Stimulated activated naive B cell treated with anti-CD40 and anti-IgM and Interleukin-4, amounts not matched to agents 10 μg/mL and 1 μg/mL and 100 μg/mL, for 72 hours (primary cell): Measurements from ENCODE around the gene OSM.
"Not testable (repeated sequence)": the region's sequence is repeated elsewhere in the genome, so short reads cannot be mapped to it uniquely, and the experiment has no call there.

ENCODE experiments used
- ATAC-seq, 2 donors: fragments of 150-1000 bp; cut with Tn5 transposase; replicated peaks; 2 replicates each; pipeline ENCODE4 v1.10.0; 2021; ENCODE audit warnings: moderate library complexity in 1 of 2
- DNase-seq: peaks from one replicate; pipeline ENCODE4 v3.0.0; 2021
- H3K27ac Mint-ChIP-seq: one replicate; pipeline ENCODE4 v1.8.0; 2022; ENCODE audit warnings: mild to moderate bottlenecking, mixed read lengths
- H3K27me3 Mint-ChIP-seq, 2 donors: one replicate each; pipeline ENCODE4 v1.8.0; 2022; ENCODE audit warnings: mixed read lengths in 2 of 2
- H3K36me3 Mint-ChIP-seq, 2 donors: one replicate each; pipeline ENCODE4 v1.8.0; 2022; ENCODE audit warnings: mixed read lengths in 2 of 2, mild to moderate bottlenecking in 1 of 2
- H3K4me1 Mint-ChIP-seq, 2 donors: one replicate each; pipeline ENCODE4 v1.8.0; 2022; ENCODE audit warnings: mixed read lengths in 2 of 2, mild to moderate bottlenecking in 1 of 2
- H3K4me3 Mint-ChIP-seq, 2 donors: one replicate each; pipeline ENCODE4 v1.8.0; 2022; ENCODE audit warnings: mild to moderate bottlenecking in 2 of 2, mixed read lengths in 2 of 2, moderate library complexity in 1 of 2
- H3K9me3 Mint-ChIP-seq, 2 donors: one replicate each; pipeline ENCODE4 v1.8.0; 2022; ENCODE audit warnings: mixed read lengths in 2 of 2, mild to moderate bottlenecking in 1 of 2

The OSM gene

DNA sequence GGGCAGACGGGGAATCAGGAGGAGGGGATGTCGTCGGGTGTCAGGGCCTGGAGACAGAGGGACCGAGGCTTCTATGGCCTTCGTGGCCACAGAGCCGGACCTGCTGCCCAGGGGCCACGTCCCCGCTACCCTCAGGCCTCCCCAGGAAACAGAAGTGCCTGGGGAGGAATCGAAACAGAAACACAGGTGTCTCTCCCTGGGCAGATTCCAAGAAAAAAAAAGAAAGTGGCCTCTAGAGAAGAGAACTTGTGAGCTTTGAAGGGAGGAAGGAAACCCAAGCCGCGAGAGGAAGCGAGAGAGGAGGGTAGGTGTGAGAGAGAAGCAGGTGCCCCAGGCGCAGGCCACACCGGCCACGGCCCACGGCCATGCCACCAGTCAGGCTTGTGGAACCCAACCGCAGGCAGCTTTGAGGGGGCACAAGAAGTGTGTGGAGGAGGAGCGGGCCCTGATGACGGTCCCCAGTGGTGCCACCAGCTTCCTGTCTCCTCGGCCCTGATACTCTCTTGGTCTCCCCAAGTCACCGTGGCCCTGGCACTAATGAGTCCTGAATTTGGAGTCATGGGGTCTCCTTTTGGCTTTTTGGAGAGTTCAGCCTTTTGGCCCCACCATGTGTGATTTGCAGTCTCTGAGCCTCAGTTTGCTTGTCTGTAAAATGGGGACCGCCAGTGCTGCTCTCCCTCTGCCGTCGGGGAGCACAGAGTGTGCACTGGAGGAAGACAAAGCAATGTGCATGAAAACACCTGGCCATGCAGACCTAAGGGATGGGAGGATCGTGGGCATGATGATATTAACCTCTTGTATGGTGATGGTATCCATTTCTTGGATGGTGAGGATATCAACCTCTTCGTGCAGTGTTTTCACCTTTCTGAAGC, 45.3 kb downstream of the OSM start:
- Mint-ChIP-seq H3K27ac (peak overlapping the region; percentile 78), H3K4me3 (peak overlapping the region in 1 of 2 donors; percentile 17), H3K36me3 (no peaks in the 10 kb centered on the region), H3K9me3 (no peaks in the 10 kb centered on the region), H3K27me3 (peaks cover 6% of the 10 kb centered on the region in 2 donors), H3K4me1 (peaks cover 37 to 50% of the 10 kb centered on the region in 2 donors)
- peak; percentile 69 to 81 for ATAC-seq
- DNase-seq = peak; percentile 61

DNA sequence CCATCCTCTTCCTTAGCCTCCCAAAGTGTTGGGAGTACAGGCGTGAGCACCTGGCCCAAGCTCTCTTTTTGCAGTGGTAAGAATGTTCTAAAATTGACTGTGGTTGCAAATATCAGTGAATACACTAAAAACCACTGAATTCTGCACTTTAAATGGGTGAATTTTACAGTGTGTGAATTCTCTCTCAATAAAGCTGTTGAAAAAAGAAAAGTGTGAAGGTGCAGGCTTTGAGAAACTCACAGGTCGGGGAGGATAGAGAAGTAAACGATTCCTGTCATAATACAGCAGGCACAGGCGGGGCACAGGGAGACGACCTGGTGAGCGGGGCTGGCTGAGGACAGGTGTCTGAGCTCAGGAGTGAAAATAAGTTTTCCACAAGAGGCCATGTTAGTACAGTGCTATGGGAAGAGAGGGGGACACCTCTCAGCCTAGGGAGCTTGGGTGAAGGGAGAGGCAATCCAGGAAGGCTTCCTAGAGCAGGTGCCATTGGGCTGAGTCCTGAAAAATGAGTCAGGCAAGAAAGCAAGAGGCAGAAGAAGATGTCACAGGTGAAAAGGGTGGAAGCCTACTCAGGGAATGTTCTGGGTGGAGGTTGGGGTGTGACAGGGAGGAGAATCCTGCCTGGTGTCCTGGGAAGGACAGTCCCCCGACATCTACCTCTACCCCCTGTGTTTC, 46.2 kb downstream of the OSM start:
- H3K36me3 Mint-ChIP-seq = no peaks in the 10 kb centered on the region
- peaks cover 41 to 50% of the 10 kb centered on the region in 2 donors for H3K4me1 Mint-ChIP-seq
- no peaks in the 10 kb centered on the region for H3K9me3 Mint-ChIP-seq
- peaks cover 6% of the 10 kb centered on the region in 2 donors for H3K27me3 Mint-ChIP-seq
- peak overlapping the region; percentile 78 for H3K27ac Mint-ChIP-seq
- DNase-seq (no peak), ATAC-seq (no peak)
- H3K4me3 Mint-ChIP-seq = no peak overlapping the region

DNA sequence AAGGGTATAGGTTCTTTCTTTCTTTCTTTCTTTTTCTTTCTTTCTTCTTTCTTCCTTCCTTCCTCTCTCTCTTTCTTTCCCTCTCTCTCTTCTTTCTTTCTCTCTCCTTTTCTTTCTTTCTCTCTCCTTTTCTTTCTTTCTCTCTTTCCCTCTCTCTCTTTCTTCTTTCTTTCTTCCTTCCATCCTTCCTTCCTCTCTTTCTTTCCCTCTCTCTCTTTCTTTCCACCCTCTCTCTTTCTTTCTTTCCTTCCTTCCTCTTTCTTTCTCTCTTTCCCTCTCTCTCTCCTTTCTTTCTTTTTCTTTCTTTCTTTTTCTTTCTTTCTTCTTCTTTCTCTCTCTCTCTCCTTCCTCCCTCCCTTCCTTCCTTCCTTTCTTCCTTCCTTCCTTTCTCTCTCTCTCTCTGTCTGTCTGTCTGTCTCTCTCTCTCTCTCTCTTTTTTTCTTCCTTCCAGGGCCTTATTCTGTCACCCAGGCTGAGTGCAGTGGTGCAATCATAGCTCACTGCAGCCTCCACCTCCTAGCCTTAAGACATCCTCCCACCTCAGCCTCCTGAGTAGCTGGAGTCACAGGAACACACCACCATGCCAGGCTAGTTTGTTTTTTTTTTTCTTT, 46.9 kb downstream of the OSM start:
- Mint-ChIP-seq H3K27me3 (peaks cover 0 to 2% of the 10 kb centered on the region in 2 donors), H3K4me1 (peaks cover 39 to 45% of the 10 kb centered on the region in 2 donors), H3K27ac (no peak overlapping the region), H3K9me3 (no peaks in the 10 kb centered on the region), H3K36me3 (no peaks in the 10 kb centered on the region), H3K4me3 (no peak overlapping the region)
- DNase-seq = no peak
- ATAC-seq = no peak

DNA sequence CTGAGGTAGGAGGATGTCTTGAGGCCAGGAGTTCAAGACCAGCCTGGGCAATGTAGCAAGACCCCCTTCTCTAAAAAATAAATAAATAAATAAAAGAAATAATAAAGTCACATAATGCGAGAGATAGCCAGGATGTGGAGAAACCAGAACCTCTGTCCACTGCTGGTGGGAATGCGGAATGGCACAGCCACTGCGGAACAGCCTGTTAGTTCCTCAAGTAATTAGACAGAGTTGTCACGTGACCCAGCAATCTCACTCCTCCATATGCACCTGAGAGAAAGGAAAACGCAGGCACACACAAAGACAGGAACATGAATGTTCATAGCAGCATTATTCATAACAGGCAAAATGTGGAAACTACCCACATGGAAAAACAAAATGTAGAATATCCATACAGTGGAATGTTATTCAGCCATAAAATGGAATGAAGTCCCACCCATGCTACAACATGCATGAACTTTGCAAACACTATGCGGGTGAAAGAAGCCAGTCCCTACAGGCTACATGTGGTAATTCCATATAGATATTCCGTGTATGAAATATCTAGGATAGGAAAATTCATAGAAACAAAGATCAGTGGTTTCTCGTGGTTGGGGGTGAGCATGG, 47.5 kb downstream of the OSM start:
- ATAC-seq (no peak), DNase-seq (no peak)
- no peak overlapping the region for H3K27ac Mint-ChIP-seq
- H3K4me1 Mint-ChIP-seq = peaks cover 33 to 39% of the 10 kb centered on the region in 2 donors
- H3K4me3 Mint-ChIP-seq = no peak overlapping the region
- H3K27me3 Mint-ChIP-seq = peaks cover 0 to 3% of the 10 kb centered on the region in 2 donors
- H3K9me3 Mint-ChIP-seq = no peaks in the 10 kb centered on the region
- no peaks in the 10 kb centered on the region for H3K36me3 Mint-ChIP-seq

DNA sequence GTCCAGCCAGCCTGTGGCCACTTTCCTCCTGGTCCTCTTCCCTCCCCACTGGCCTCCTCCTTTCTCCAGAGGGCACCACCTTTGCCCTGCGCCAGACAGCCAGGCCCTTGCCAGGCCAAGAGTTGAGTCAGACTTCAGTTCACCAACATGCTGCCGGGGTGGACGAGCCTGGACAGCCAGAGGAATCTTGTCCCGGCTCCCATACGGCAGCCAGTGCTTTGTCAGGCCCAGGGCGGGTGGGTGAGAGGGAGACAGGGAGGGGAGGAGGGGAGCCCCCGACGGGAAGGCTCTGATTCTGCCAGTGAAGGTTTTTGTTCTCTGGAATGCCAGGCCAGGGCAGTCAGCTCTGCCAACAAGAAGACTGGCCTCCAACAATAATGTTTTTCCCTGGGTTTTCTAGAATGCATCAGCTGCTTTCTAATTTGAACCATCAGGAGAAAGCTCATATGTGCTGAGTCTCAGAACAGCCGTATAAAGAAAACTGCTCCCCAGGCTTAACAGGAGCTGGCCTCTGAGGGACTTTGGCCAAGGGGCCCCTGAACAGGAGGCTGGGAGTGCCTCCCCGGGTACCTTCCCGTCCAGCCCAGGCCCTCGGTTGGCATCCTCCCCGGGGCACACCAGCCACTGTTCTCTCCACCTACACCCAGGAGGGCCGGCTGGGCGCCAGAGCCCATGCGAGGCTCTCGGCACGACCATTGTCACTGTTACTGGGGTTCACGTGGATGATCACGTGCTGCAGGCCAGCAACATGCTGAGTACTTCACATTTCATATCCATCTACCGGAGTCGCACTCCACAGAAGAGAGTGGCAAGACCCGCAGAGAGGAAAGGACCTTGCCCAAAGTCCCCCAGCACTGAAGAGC, 48.7 kb downstream of the OSM start:
- Mint-ChIP-seq H3K4me1 (peaks cover 31 to 35% of the 10 kb centered on the region in 2 donors), H3K36me3 (no peaks in the 10 kb centered on the region), H3K27ac (no peak overlapping the region), H3K27me3 (peaks cover 7 to 9% of the 10 kb centered on the region in 2 donors), H3K4me3 (no peak overlapping the region), H3K9me3 (no peaks in the 10 kb centered on the region)
- no peak for ATAC-seq
- no peak for DNase-seq

DNA sequence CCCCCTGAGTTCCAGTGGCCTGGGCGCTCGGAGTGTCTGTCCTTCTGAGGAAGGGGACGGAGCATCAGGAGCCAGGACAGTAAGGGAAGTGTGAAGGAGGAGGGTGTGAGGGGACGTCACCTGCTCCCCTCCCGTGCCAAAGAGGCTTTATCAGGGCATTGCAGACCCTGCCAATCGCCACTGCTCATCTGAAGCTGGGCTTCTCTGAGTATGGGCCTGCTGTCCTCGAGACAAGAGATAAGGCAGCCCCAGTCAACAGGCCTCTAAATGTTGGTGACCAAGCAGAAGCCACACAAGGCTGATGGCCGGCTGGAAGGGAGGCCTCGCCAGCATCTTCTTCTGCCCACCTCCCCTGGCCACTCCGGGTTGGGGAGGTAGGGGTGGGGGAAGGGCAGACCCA, 49.9 kb downstream of the OSM start:
- no peak overlapping the region for H3K27ac Mint-ChIP-seq

DNA sequence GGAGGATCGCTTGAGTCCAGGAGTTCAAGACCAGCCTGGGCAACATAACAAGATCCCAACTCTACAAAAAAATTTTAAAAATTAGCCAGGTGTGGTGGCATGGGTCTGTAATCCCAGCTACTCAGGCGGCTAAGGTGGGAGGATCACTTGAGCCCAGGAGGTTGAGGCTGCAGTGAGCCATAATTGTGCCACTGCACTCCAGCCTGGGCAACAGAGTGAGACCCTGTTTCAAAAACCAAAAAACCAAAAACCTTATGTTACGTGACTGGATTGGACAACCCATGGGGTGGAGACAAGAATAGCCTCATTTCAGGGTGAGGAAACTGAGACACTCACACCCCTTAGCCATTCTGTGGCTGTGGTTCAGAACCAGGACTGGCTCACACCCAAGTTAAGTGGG, 50.4 kb downstream of the OSM start:
- DNase-seq, ATAC-seq, H3K9me3 Mint-ChIP-seq, H3K27ac Mint-ChIP-seq, H3K36me3 Mint-ChIP-seq, H3K4me3 Mint-ChIP-seq: not testable (repeated sequence)
- Mint-ChIP-seq H3K4me1 (peaks cover 21 to 23% of the 10 kb centered on the region in 2 donors), H3K27me3 (peaks cover 9 to 10% of the 10 kb centered on the region in 2 donors)

More for the DNA sequence above, 49.9 kb downstream of the OSM start:
- H3K4me3 Mint-ChIP-seq = no peak overlapping the region
- DNase-seq = no peak
- no peak for ATAC-seq
- H3K4me1 Mint-ChIP-seq = peaks cover 25 to 27% of the 10 kb centered on the region in 2 donors
- H3K36me3 Mint-ChIP-seq = no peaks in the 10 kb centered on the region
- peaks cover 9 to 10% of the 10 kb centered on the region in 2 donors for H3K27me3 Mint-ChIP-seq
- no peaks in the 10 kb centered on the region for H3K9me3 Mint-ChIP-seq

DNA sequence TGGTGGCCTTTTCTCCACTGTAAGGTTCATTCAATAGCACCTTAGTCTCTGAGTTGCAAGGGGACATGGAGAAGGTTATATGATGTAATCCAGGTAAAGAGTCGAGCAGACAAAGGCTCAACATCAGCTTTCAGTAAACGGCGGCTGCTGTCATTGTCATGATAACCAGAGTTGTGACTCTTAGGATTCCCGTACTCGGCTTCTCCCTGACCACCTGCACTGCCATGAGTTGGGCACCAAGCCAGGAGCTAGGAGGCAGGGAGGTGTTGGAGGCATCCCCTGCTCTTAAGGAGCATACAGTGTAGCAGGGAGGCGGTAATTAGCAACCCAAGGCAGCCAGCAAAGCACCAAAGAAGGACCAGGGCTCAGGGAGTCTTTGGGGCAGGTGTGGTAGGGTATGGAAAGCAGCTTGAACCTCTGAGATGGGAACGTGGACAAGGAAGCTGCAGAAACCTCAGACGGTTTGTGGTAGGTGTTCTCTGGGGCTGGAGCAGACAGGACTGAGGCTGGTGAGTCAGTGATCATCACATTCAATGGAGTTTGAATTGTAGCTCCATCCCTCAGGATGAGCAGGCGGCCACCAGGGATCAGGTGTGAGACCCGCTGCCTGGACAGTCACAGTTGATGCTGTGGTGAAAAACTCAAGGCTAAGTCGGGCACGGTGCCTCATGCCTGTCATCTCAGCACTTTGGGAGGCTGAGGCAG, 51.8 kb downstream of the OSM start:
- Mint-ChIP-seq H3K36me3 (no peaks in the 10 kb centered on the region), H3K9me3 (no peaks in the 10 kb centered on the region), H3K27me3 (peaks cover 14 to 15% of the 10 kb centered on the region in 2 donors), H3K4me3 (no peak overlapping the region), H3K4me1 (peaks cover 9 to 11% of the 10 kb centered on the region in 2 donors), H3K27ac (no peak overlapping the region)
- DNase-seq (no peak), ATAC-seq (no peak)

DNA sequence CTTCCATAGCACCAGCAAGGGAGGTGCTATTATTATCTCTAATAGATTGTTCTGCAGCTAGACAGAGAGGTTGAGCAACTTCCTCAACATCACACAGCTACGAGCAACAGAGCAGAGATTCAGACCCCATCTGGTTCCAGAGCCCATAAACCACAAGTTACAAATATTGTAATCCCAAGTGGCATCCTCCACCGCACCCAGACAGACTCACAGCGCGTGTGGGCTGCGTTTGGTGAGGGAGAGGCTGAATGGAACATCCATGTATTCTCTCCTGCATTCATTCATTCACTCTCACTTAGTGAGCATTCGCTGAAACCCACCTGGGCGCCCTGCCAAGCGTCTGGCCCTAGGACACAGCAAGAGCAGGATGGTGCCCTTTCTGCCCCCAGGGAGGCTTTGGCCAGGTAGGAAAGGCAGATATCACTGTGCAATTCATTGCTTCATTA, 53.6 kb downstream of the OSM start:
- Mint-ChIP-seq H3K4me1 (peaks cover 4 to 11% of the 10 kb centered on the region in 2 donors), H3K27me3 (peaks cover 14 to 15% of the 10 kb centered on the region in 2 donors), H3K36me3 (no peaks in the 10 kb centered on the region), H3K27ac (no peak overlapping the region), H3K9me3 (no peaks in the 10 kb centered on the region), H3K4me3 (no peak overlapping the region)
- DNase-seq (no peak), ATAC-seq (peak in 1 of 2 donors; percentile 22)
